NCI-H1436 (cell line): ENCODE data around the gene DDX5.
A peak's percentile ranks its signal among the peaks of the same experiment; 100 is the strongest.

ENCODE experiments used
- DNase-seq: peaks from one replicate; lab custom pipeline; 2025; lab: John Stamatoyannopoulos, UW

DDX5 gene

GRCh38 chr17:64506201-64506575 lies at the start of gene DDX5:
Gene DDX5, minus strand, starts transcription at chr17:64506289. Its CDS starts 170 bp downstream, at chr17:64506119.
- DNase-seq = peak; percentile 99

- no peak for DNase-seq
These were observed 49.2 kb upstream of the DDX5 start for GRCh38 chr17:64555281-64555680.

GRCh38 chr17:64554028-64554637 lies 48.0 kb upstream of the DDX5 start:
- DNase-seq = no peak

- DNase-seq = no peak
These were observed 45.4 kb upstream of the DDX5 start for GRCh38 chr17:64551461-64551860.

- no peak for DNase-seq
These were observed 41.2 kb upstream of the DDX5 start for GRCh38 chr17:64547319-64547718.

- DNase-seq = peak; percentile 39
These were observed 40.6 kb upstream of the DDX5 start for GRCh38 chr17:64546716-64547115.

GRCh38 chr17:64544742-64545141 lies 38.7 kb upstream of the DDX5 start:
- no peak for DNase-seq

GRCh38 chr17:64540118-64540776 lies 34.2 kb upstream of the DDX5 start:
- DNase-seq = no peak

- DNase-seq = no peak
These were observed 32.5 kb upstream of the DDX5 start for GRCh38 chr17:64538508-64539130.

- DNase-seq = no peak
These were observed 31.4 kb upstream of the DDX5 start for GRCh38 chr17:64537488-64537887.

- DNase-seq = no peak
These were observed 30.8 kb upstream of the DDX5 start for GRCh38 chr17:64536913-64537312.

- DNase-seq = no peak
These were observed 29.3 kb upstream of the DDX5 start for GRCh38 chr17:64535357-64535756.

GRCh38 chr17:64534187-64534586 lies 28.1 kb upstream of the DDX5 start:
- no peak for DNase-seq

- no peak for DNase-seq
These were observed 27.7 kb upstream of the DDX5 start for GRCh38 chr17:64533784-64534183.

GRCh38 chr17:64532409-64532808 lies 26.3 kb upstream of the DDX5 start:
- DNase-seq = no peak

GRCh38 chr17:64531955-64532371 lies 25.9 kb upstream of the DDX5 start:
- DNase-seq = no peak

GRCh38 chr17:64529221-64529620 lies 23.1 kb upstream of the DDX5 start:
- no peak for DNase-seq

GRCh38 chr17:64527914-64528313 lies 21.8 kb upstream of the DDX5 start:
- no peak for DNase-seq

GRCh38 chr17:64520359-64520758 lies 14.3 kb upstream of the DDX5 start:
- DNase-seq = no peak

GRCh38 chr17:64519601-64520000 lies 13.5 kb upstream of the DDX5 start:
- DNase-seq = no peak

GRCh38 chr17:64515829-64516228 lies 9.7 kb upstream of the DDX5 start:
- no peak for DNase-seq

- DNase-seq = no peak
These were observed 9.3 kb upstream of the DDX5 start for GRCh38 chr17:64515419-64515818.

- no peak for DNase-seq
These were observed 3.1 kb upstream of the DDX5 start for GRCh38 chr17:64509179-64509578.

- no peak for DNase-seq
These were observed 2.6 kb upstream of the DDX5 start for GRCh38 chr17:64508683-64509082.
